HCT116 (cell line): ENCODE results near the gene MED27. TPM values are rescaled to one million over a fixed set of nuclear protein-coding genes. Genes with fewer than 3 reads are reported as not detected.

ENCODE experiments used
- ATAC-seq: fragments of 200-7000 bp; cut with Tn5 transposase; 2 replicates; pipeline ENCODE4 v1.9.1; 2020; ENCODE audit warnings: mild to moderate bottlenecking, moderate library complexity
- BruUV-seq: library from RNA; stranded (reverse); fragments of 400-500 nt; replicated peaks from 2 replicates; lab custom pipeline; 2021; lab: Mats Ljungman, UMichigan
- CTCF ChIA-PET: fragments of 300-600 bp; sonication (Branson Sonifier 250); formaldehyde crosslinking; loops from one replicate; lab custom pipeline; 2021; ENCODE audit warnings: antibody characterized with exemption; lab: Charles Lee
- POLR2A ChIA-PET: fragments of 300-600, 350-600 bp; sonication (Branson Sonifier 250); formaldehyde crosslinking; loops from one replicate; lab custom pipeline; 2021; ENCODE audit warnings: antibody characterized with exemption; lab: Charles Lee
- RAD21 ChIA-PET, 2 experiments: fragments of 300-600 bp; sonication (Branson Sonifier 250); formaldehyde crosslinking; loops; one replicate each; lab custom pipeline; 2023; ENCODE audit warnings: low total read pairs in 2 of 2; ENCODE audit not compliant: uncharacterized antibody in 2 of 2, unreplicated experiment in 2 of 2, low non-redundant PET in 1 of 2; lab: Charles Lee
- DNase-seq: peaks from one replicate; pipeline ENCODE4 v3.0.0-alpha.2; 2010; ENCODE audit warnings: low read depth, low spot score
- H2AFZ ChIP-seq: fragments of 200-600 bp; shearing (Covaris generic), sonication (generic); 2 replicates; pipeline ENCODE4 v1.6.1; 2017; ENCODE audit warnings: low read depth, mixed run types, mixed read lengths, antibody characterized with exemption, low read length; ENCODE audit not compliant: poor library complexity, severe bottlenecking
- H3K27ac ChIP-seq: 2 replicates; pipeline ENCODE4 v1.5.1; 2012; ENCODE audit warnings: low read depth, low read length
- H3K27me3 ChIP-seq: fragments of 200-600 bp; sonication (generic); 2 replicates; pipeline ENCODE4 v1.6.1; 2016; ENCODE audit warnings: mixed run types, low read length, mixed read lengths; ENCODE audit not compliant: insufficient read depth
- H3K36me3 ChIP-seq, 2 experiments: fragments of 200-500 bp in 1 of 2; fragments of 200-600 bp in 1 of 2; sonication (Bioruptor generic) in 1 of 2; sonication (generic) in 1 of 2; 2 replicates each; pipeline versions ENCODE4 v1.5.1 to v1.6.1; 2014 to 2016; ENCODE audit warnings: low read length in 2 of 2, inconsistent platforms in 1 of 2, mixed read lengths in 1 of 2, mixed run types in 1 of 2; ENCODE audit not compliant: insufficient read depth in 2 of 2, control insufficient read depth in 1 of 2
- H3K4me1 ChIP-seq, 2 experiments: fragments of 200-600 bp in 1 of 2; sonication (generic) in 1 of 2; 2 replicates each; pipeline versions ENCODE4 v1.5.1 to v1.6.1; 2012 to 2017; ENCODE audit warnings: low read length in 2 of 2, inconsistent platforms in 1 of 2, mild to moderate bottlenecking in 1 of 2, mixed read lengths in 1 of 2, mixed run types in 1 of 2, moderate library complexity in 1 of 2; ENCODE audit not compliant: insufficient read depth in 2 of 2, control insufficient read depth in 1 of 2
- H3K4me2 ChIP-seq: fragments of 200-600 bp; sonication (generic); 2 replicates; pipeline ENCODE4 v1.6.1; 2017; ENCODE audit warnings: mixed run types, low read length, mixed read lengths
- H3K4me3 ChIP-seq, 2 experiments: fragments of 200-600 bp in 1 of 2; sonication (generic) in 1 of 2; replicated peaks in 1 of 2; 2 replicates each; pipeline ENCODE4 v1.5.1; 2011 to 2016; ENCODE audit warnings: low read length in 2 of 2, control low read depth in 1 of 2, low read depth in 1 of 2, mild to moderate bottlenecking in 1 of 2, mixed read lengths in 1 of 2, mixed run types in 1 of 2
- H3K79me2 ChIP-seq: fragments of 200-600 bp; sonication (generic); 2 replicates; pipeline ENCODE4 v1.6.1; 2017; ENCODE audit warnings: mild to moderate bottlenecking, mixed run types, low read length, moderate library complexity, mixed read lengths; ENCODE audit not compliant: insufficient read depth
- H3K9ac ChIP-seq: fragments of 200-600 bp; sonication (generic); 2 replicates; pipeline ENCODE4 v1.6.1; 2016; ENCODE audit warnings: low read length, mixed read lengths
- H3K9me2 ChIP-seq: fragments of 200-600 bp; sonication (generic), shearing (Covaris generic); 2 replicates; pipeline ENCODE4 v1.6.1; 2017; ENCODE audit warnings: mixed run types, mild to moderate bottlenecking, moderate library complexity; ENCODE audit not compliant: insufficient read depth
- H3K9me3 ChIP-seq, 2 experiments: fragments of 200-500 bp in 1 of 2; fragments of 200-600 bp in 1 of 2; sonication (Bioruptor generic) in 1 of 2; sonication (generic) in 1 of 2; 2 replicates each; pipeline ENCODE4 v1.6.1; 2014 to 2017; ENCODE audit warnings: low read length in 2 of 2, mixed read lengths in 2 of 2, inconsistent platforms in 1 of 2, low read depth in 1 of 2, mild to moderate bottlenecking in 1 of 2, mixed run types in 1 of 2, moderate library complexity in 1 of 2; ENCODE audit not compliant: control insufficient read depth in 1 of 2, insufficient read depth in 1 of 2
- H4K20me1 ChIP-seq: fragments of 200-600 bp; sonication (generic), shearing (Covaris generic); 2 replicates; pipeline ENCODE4 v1.6.1; 2017; ENCODE audit warnings: mixed run types, mild to moderate bottlenecking, moderate library complexity; ENCODE audit not compliant: insufficient read depth
- CBX3 ChIP-seq: IDR thresholded peaks from 2 replicates; pipeline ENCODE4 v1.6.1; 2012; ENCODE audit warnings: low read depth
- CEBPB ChIP-seq: IDR thresholded peaks from 2 replicates; pipeline ENCODE4 v1.6.1; 2012; ENCODE audit warnings: low read depth
- CTCF ChIP-seq, 3 experiments: fragments of 200-600 bp in 1 of 3; sonication (generic) in 1 of 3; IDR thresholded peaks in 2 of 3; conservative IDR thresholded peaks in 1 of 3; 2 replicates each; pipeline ENCODE4 v1.5.1; 2012 to 2017; ENCODE audit warnings: low read depth in 2 of 3, low read length in 2 of 3, antibody characterized with exemption in 1 of 3, borderline replicate concordance in 1 of 3, control low read depth in 1 of 3, mild to moderate bottlenecking in 1 of 3, mixed read lengths in 1 of 3, mixed run types in 1 of 3, moderate library complexity in 1 of 3; ENCODE audit not compliant: insufficient read depth in 1 of 3
- EGR1 ChIP-seq: IDR thresholded peaks from 2 replicates; pipeline ENCODE4 v1.6.1; 2012; ENCODE audit warnings: low read depth
- EZH2phosphoT487 ChIP-seq: fragments of 200-600 bp; IDR thresholded peaks from 2 replicates; pipeline ENCODE4 v1.6.1; 2018; ENCODE audit warnings: antibody characterized with exemption, borderline replicate concordance
- FOSL1 ChIP-seq: IDR thresholded peaks from 2 replicates; pipeline ENCODE4 v1.6.1; 2012; ENCODE audit warnings: low read depth
- JUND ChIP-seq: IDR thresholded peaks from 2 replicates; pipeline ENCODE4 v1.6.1; 2012
- MAX ChIP-seq: IDR thresholded peaks from 2 replicates; pipeline ENCODE4 v1.6.1; 2012
- POLR2A ChIP-seq: IDR thresholded peaks from 2 replicates; pipeline ENCODE4 v1.7.0; 2011; ENCODE audit warnings: borderline replicate concordance; ENCODE audit not compliant: insufficient read depth, insufficient read length; ENCODE audit errors: extremely low read depth
- RAD21 ChIP-seq: IDR thresholded peaks from 2 replicates; pipeline ENCODE4 v1.6.1; 2012; ENCODE audit warnings: low read depth, mild to moderate bottlenecking
- REST ChIP-seq: IDR thresholded peaks from 2 replicates; pipeline ENCODE4 v1.6.1; 2012; ENCODE audit warnings: low read depth
- SP1 ChIP-seq: IDR thresholded peaks from 2 replicates; pipeline ENCODE4 v1.6.1; 2012; ENCODE audit warnings: low read depth
- SRF ChIP-seq: IDR thresholded peaks from 2 replicates; pipeline ENCODE4 v1.6.1; 2012; ENCODE audit warnings: low read depth
- ZBTB33 ChIP-seq: IDR thresholded peaks from 2 replicates; pipeline ENCODE4 v1.6.1; 2011; ENCODE audit warnings: mild to moderate bottlenecking, low read length, moderate library complexity; ENCODE audit not compliant: insufficient replicate concordance; ENCODE audit errors: extremely low read depth
- ZFX ChIP-seq: fragments of 450-650 bp; IDR thresholded peaks from 2 replicates; pipeline ENCODE4 v1.6.1; 2017
- intact Hi-C: fragments of 100-400 bp; cut with micrococcal nuclease; formaldehyde crosslinking; loops from 2 replicates; pipeline ENCODE4 v1.10.0; 2022
- total RNA-seq: library from RNA; stranded (reverse); gene quantifications from one replicate; pipeline ENCODE4 v1.2.1, GENCODE V29; 2021; ENCODE audit not compliant: unreplicated experiment

The MED27 gene
- total RNA-seq, 1 experiment from 2014 or later = 26.9 TPM

GRCh38 chr9:131960311-131960710 is 119.4 kb downstream of the MED27 start:
- Histone ChIP-seq H3K36me3 (no peaks in the 10 kb centered on the region), H4K20me1 (no peaks in the 10 kb centered on the region), H3K9me3 (no peaks in the 10 kb centered on the region), H3K27ac (no peak overlapping the region), H3K9me2 (no peaks in the 10 kb centered on the region), H3K9ac (no peak overlapping the region), H2AFZ (no peak overlapping the region), H3K4me1 (peaks cover 0 to 10% of the 10 kb centered on the region in 2 experiments; a peak in 1 of 4 replicates), H3K4me2 (no peak overlapping the region), H3K79me2 (no peaks in the 10 kb centered on the region; the same call in 1 of the 2 replicates), H3K4me3 (no peak overlapping the region), H3K27me3 (no peaks in the 10 kb centered on the region)
- DNase-seq (no peak), ATAC-seq (no peak)
- TF ChIP-seq FOSL1 (no peak), CTCF (IDR thresholded peaks at IDR 0.05 in 2 of 3, conservative IDR thresholded peaks at IDR 0.05 in 1 of 3; ENCODE audit: borderline replicate concordance in 1 of 3, insufficient read depth in 1 of 3, low read depth in 2 of 3, low read length in 2 of 3) (no peak), MAX (no peak), RAD21 (no peak), CEBPB (no peak), POLR2A (no peak), EZH2phosphoT487 (no peak), REST (no peak), CBX3 (no peak), EGR1 (no peak), ZFX (no peak), SP1 (no peak), JUND (no peak), ZBTB33 (no peak), SRF (no peak)
- POLR2A ChIA-PET = no interaction called here
- intact Hi-C loops = no loop called here
- CTCF ChIA-PET = no interaction called here
- no TSS peak for BruUV-seq
- RAD21 ChIA-PET = no interaction called here
